GM12873 (cell line): Measurements from ENCODE around the gene EGLN1.

Source experiments
- CTCF ChIP-seq: IDR thresholded peaks from 2 replicates; pipeline ENCODE4 v1.5.1; 2012; ENCODE audit warnings: low read depth, mild to moderate bottlenecking, moderate library complexity, low read length, control low read depth; ENCODE audit not compliant: insufficient read depth; ENCODE audit errors: missing control alignments

EGLN1 gene

GRCh38 chr1:231376875-231377549, 45.1 kb downstream of the EGLN1 start:
- TF ChIP-seq CTCF: no peak

- TF ChIP-seq CTCF: no peak
Measured at GRCh38 chr1:231376101-231376500, 46.0 kb downstream of the EGLN1 start.

GRCh38 chr1:231374394-231374793, 47.7 kb downstream of the EGLN1 start:
- no peak for TF ChIP-seq CTCF

- TF ChIP-seq CTCF: no peak
Measured at GRCh38 chr1:231372501-231372900, 49.6 kb downstream of the EGLN1 start.

- no peak for TF ChIP-seq CTCF
Measured at GRCh38 chr1:231369282-231369681, 52.8 kb downstream of the EGLN1 start.

- no peak for TF ChIP-seq CTCF
Measured at GRCh38 chr1:231364192-231364591, 57.9 kb downstream of the EGLN1 start.

GRCh38 chr1:231363624-231364023, 58.5 kb downstream of the EGLN1 start:
- TF ChIP-seq CTCF: no peak
